Fibroblast of mammary gland (primary cell): Measurements from ENCODE around the gene ZFPL1.

ENCODE experiments used
- DNase-seq: peaks from one replicate; pipeline ENCODE4 v3.0.0-alpha.2; 2010; ENCODE audit warnings: low read depth
- H3K4me3 ChIP-seq: 2 replicates; pipeline ENCODE4 v1.5.1; 2011; ENCODE audit warnings: low read depth, mild to moderate bottlenecking, low read length, moderate library complexity; ENCODE audit not compliant: control insufficient read depth
- TF ChIP-seq, protein P1 (sequence below): conservative IDR thresholded peaks from 2 replicates; pipeline ENCODE4 v1.5.1; 2011; ENCODE audit warnings: low read depth, low read length, inconsistent platforms; ENCODE audit not compliant: control insufficient read depth, insufficient read depth

The ZFPL1 gene

DNA sequence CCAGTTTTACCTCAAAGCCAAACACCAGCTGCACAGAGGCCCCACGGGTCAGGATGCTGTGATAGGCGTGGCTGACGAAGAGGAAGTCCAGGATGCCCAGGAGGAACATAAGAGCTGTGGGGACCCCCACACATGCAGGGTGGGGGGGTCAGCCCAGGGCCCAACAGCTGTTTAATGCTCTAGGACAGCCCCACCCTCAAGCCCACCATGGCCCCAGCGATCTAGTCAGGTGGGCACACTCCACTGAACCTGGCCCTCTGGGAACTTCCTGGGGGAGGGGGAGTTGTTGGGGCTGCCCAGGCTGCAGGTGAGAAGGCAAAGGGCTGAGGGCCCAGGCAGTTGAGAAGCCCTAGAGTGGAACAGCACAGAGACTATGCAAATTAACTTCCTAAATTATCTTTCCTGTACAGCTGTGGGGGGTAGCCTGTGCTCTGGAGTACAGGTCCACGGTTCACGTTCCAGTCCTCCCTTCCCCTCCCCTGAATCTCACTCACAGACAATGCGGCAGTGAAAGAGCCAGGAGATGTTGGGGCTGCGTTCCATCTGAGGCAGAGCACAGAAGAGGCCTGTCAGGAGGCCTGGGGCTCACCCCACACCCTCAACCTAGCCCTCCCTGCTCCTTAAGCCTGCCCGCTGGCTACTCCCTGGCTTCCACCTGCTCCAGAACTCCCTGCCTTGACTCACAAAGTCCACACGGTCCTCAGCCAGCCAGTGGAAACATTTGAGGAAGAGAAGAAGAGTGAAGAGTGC lies 48.4 kb downstream of the ZFPL1 start:
- H3K4me3 ChIP-seq = no peak overlapping the region
- no peak for DNase-seq
- TF ChIP-seq, protein P1, sequence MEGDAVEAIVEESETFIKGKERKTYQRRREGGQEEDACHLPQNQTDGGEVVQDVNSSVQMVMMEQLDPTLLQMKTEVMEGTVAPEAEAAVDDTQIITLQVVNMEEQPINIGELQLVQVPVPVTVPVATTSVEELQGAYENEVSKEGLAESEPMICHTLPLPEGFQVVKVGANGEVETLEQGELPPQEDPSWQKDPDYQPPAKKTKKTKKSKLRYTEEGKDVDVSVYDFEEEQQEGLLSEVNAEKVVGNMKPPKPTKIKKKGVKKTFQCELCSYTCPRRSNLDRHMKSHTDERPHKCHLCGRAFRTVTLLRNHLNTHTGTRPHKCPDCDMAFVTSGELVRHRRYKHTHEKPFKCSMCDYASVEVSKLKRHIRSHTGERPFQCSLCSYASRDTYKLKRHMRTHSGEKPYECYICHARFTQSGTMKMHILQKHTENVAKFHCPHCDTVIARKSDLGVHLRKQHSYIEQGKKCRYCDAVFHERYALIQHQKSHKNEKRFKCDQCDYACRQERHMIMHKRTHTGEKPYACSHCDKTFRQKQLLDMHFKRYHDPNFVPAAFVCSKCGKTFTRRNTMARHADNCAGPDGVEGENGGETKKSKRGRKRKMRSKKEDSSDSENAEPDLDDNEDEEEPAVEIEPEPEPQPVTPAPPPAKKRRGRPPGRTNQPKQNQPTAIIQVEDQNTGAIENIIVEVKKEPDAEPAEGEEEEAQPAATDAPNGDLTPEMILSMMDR = no peak

DNA sequence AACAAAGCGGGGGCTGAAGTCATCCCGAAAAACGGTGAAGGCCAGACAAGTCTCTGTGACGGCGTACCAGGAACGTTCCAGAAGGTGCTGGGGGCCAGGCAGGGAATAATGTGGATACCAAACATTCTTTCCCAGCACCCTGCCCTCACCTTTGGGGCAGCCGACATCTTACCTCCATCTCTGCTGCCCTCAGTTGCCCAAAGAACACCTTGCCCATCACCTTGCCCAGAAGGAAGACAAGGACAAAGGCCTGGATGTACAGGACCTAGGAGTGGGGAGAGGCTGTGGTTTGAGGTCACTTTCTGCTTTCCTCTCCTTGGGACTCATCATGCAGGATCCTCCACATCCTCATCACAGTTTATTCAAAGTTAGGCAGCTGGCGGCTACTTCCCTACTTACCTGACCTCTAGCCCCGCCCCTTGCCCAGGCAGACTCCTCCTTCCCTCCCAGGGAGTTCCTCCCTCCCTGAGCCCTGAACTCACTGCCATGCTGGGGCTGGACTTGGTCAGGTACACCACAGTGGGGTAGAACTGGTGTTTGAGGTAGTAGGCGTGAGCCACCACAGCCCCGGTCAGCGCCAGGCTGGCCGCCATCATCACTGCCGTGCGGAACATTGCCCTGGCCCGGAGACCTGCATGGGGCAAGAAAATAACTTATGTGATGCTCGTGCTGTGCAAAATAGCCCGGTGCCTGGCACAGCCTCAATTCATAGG lies 49.1 kb downstream of the ZFPL1 start:
- peak overlapping the region; percentile 89 for H3K4me3 ChIP-seq
- no peak for DNase-seq
- TF ChIP-seq, protein P1 = no peak

DNA sequence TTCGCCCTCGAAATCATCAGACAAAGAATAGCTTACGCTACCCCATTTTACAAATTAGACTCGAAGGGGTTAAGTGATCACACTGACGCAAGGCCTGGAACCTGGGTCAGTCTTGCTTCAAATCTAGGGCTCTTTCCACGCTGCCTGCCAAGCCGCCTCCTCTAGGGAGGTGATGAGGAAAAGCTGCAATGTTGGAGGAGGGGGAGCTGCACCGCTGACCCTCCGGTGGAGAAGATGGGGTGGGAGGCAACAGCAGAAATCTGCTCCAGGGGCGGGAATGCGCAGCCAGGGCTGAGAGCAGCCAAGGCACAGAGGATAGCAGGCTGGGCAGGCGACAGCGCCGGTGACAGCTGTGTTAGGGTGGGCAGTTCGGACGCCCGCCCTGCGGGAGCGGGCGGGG lies 49.7 kb downstream of the ZFPL1 start:
- peak; percentile 47 for DNase-seq
- TF ChIP-seq, protein P1 = no peak
- peak overlapping the region; percentile 89 for H3K4me3 ChIP-seq

DNA sequence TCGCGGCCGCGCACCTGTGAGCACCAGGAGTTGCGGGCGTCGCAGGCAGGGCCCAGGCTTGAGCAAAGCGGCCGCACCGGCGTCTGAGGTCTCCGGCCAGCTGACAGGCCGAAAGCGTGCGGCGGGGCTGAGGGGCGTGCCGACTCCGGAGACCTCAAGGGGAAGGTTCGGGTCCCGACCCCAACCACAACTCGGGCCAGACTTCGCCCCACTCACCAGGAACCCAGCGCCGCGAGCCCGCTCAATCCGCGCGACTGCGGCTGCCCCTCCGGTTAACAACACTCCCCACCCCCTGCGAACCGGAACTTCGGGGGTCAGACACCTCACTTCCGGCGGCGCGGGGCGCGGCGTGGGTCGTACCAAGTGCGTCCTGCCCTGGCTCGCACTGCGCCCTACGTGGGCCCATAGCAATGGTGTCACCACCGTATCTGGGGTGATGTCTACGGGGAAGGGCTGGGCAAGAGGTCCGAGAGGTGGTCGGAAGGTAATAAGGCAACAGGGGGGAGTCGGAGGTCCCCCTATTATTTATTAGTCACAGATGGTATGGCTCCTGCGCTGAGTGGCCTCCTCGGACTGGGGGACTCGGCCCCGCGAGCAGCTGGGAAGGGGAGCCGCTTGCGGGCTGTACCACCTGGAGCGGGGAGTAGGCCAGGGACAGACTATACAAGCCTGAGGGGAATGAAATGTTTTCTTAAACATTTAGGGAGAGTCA lies 50.4 kb downstream of the ZFPL1 start, which contains the start of gene SYVN1:
SYVN1 (minus strand) TSS at position 280 of the 712 bp plus-strand sequence. CDS start 918 bp downstream, outside the sequence.
- DNase-seq = peak; percentile 77
- TF ChIP-seq, protein P1 = no peak

DNA sequence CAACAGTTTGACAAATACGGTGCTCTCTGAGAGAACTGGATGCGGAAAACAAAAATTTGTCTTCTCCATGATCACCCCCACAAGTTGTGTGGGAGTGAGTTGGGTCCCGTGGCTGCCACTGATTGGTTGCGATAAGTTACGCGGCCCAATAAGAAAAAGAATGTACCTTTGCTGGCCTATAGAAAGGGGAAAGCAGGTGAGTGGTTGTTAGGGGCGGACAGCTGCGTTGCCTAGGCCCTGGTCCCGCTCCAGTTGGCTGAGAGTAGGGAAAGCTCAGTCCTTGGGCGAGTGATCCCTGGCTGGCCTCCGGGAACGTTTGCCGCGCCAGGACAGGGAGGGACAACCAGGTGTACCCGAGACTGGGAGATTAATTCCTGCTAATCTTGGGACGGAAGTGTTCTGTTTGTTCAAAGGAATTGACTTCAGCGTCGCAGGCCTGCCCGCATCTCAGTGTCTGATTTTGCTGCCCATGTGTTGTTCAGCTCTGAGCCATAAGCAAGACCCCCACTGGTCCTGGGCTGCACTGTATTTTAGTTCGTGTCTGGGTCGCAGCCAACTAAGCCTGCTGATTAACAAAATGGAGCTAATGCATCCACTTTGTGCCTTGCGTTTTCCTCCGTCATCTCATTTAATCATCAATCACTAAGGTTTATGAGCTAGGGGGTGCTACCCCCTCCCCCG lies 51.1 kb downstream of the ZFPL1 start:
- peak overlapping the region; percentile 89 for H3K4me3 ChIP-seq
- TF ChIP-seq, protein P1 = no peak
- DNase-seq = peak; percentile 95

More for the DNA sequence above, 50.4 kb downstream of the ZFPL1 start, which contains the start of gene SYVN1:
- peak within 1 kb of the TSS; percentile 89 for H3K4me3 ChIP-seq

DNA sequence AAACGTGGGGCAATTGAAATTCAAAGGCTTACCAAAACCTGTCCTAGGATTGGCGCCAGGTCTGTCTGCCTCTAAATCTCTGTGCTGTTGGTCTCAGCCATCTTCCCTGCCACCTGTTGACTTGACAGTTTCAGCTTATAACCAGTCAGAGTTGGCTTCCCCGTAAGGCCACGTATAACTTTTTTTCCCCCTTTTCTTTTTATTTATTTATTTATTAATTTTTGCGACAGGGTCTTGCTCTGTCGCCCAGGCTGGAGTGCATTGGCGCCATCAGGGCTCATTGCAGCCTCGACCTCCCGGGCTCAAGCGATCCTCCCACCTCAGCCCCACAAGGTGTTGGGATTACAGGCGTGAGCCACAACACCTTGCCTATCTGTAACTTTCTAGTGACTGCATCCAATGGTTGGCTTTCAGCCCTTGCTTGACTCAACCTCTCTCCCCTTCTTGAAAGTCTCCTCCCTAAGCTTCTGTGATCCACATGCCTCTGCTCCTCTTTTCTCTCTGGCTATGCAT lies 51.7 kb downstream of the ZFPL1 start:
- no peak for DNase-seq
- H3K4me3 ChIP-seq = peak overlapping the region; percentile 89
- TF ChIP-seq, protein P1 = no peak
